ENCODE measurements around the gene ZFYVE19.

DNA sequence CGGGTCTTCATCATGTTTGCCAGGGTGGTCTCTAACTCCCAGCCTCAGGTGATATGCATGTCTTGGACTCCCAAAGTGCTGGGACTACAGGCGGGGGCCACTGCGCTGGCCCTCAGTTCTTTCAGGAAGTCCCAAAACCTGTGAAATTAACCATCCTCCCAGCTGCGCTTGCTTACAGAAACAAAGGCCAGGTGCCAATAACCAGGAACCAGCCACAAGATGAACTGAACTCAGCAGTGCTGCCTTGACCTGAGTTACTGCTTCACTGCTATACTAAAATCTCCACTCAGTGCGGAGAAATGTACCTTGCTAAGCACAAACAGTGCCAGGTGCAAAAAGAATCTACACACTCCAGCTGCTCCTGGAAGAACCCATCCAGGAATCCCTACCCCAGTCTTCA is 46.9 kb upstream of the ZFYVE19 start:
- TF ChIP-seq, protein P1, sequence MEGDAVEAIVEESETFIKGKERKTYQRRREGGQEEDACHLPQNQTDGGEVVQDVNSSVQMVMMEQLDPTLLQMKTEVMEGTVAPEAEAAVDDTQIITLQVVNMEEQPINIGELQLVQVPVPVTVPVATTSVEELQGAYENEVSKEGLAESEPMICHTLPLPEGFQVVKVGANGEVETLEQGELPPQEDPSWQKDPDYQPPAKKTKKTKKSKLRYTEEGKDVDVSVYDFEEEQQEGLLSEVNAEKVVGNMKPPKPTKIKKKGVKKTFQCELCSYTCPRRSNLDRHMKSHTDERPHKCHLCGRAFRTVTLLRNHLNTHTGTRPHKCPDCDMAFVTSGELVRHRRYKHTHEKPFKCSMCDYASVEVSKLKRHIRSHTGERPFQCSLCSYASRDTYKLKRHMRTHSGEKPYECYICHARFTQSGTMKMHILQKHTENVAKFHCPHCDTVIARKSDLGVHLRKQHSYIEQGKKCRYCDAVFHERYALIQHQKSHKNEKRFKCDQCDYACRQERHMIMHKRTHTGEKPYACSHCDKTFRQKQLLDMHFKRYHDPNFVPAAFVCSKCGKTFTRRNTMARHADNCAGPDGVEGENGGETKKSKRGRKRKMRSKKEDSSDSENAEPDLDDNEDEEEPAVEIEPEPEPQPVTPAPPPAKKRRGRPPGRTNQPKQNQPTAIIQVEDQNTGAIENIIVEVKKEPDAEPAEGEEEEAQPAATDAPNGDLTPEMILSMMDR (IDR thresholded peaks at IDR 0.05) = no peak
- no peak for TF ChIP-seq POLR2A (IDR thresholded peaks at IDR 0.05)

Measured in thyroid gland (tissue), 4 donors.